K562 (cell line): ENCODE data around the gene NME7.

ENCODE experiments used
- BRF2 ChIP-seq: IDR thresholded peaks from 3 replicates; pipeline ENCODE4 v1.6.1; 2011; ENCODE audit warnings: borderline replicate concordance, mild to moderate bottlenecking; ENCODE audit not compliant: insufficient read length, insufficient read depth
- FOXM1 ChIP-seq, 2 experiments: fragments of 450-650 bp in 1 of 2; sonication (generic) in 1 of 2; formaldehyde crosslinking in 1 of 2; IDR thresholded peaks; 2 replicates each; pipeline versions ENCODE4 v1.6.1 to v1.9.0; 2017 to 2022; ENCODE audit warnings: low read depth in 2 of 2, mild to moderate bottlenecking in 2 of 2, missing genetic modification reagents in 1 of 2, moderate library complexity in 1 of 2
- FOXP1 ChIP-seq: sonication (generic); formaldehyde crosslinking; IDR thresholded peaks from 2 replicates; pipeline ENCODE4 v1.8.0; 2022; ENCODE audit warnings: mild to moderate bottlenecking, missing genetic modification reagents
- HDGF ChIP-seq: fragments of 450-650 bp; IDR thresholded peaks from 2 replicates; pipeline ENCODE4 v1.6.1; 2016
- JUNB ChIP-seq: fragments of 450-650 bp; formaldehyde crosslinking; conservative IDR thresholded peaks from 2 replicates; pipeline ENCODE4 v1.4.0; 2020; ENCODE audit warnings: mild to moderate bottlenecking
- JUND ChIP-seq, 2 experiments: IDR thresholded peaks; 2 replicates in 1 of 2; 3 replicates in 1 of 2; pipeline ENCODE4 v1.6.1; 2011; ENCODE audit warnings: borderline replicate concordance in 2 of 2, low read depth in 2 of 2, low read length in 2 of 2, improper control_type of control experiment in 1 of 2, missing biosample characterization in 1 of 2, missing genetic modification characterization in 1 of 2, missing genetic modification reagents in 1 of 2
- NFIX ChIP-seq: fragments of 250-450 bp; sonication (Bioruptor Pico); IDR thresholded peaks from 2 replicates; pipeline ENCODE4 v1.4.0; 2020; ENCODE audit warnings: low read depth, mild to moderate bottlenecking, moderate library complexity
- RFX5 ChIP-seq: IDR thresholded peaks from 2 replicates; pipeline ENCODE4 v1.6.1; 2011; ENCODE audit warnings: low read depth, mild to moderate bottlenecking, improper control_type of control experiment, low read length
- ZFP36 ChIP-seq: fragments of 150-350 bp; IDR thresholded peaks from 2 replicates; pipeline ENCODE4 v1.6.1; 2018; ENCODE audit warnings: low read length, low read depth; ENCODE audit not compliant: partially characterized antibody

GRCh38 chr1:169110236-169110635 lies 257.4 kb downstream of the NME7 start:
- TF ChIP-seq FOXP1 (CRISPR knock-in tag) (no peak), NFIX (CRISPR knock-in tag) (no peak), FOXM1 (IDR thresholded peaks at IDR 0.05; ENCODE audit: low read depth) (no peak), FOXM1 (CRISPR knock-in tag; IDR thresholded peaks at IDR 0.05; ENCODE audit: low read depth) (no peak), BRF2 (no peak), HDGF (no peak), RFX5 (no peak), JUNB (no peak), JUND (IDR thresholded peaks at IDR 0.05; ENCODE audit: borderline replicate concordance, low read depth, low read length) (no peak), JUND (tag; IDR thresholded peaks at IDR 0.05; ENCODE audit: borderline replicate concordance, low read depth, low read length) (no peak), ZFP36 (no peak)
